H9 (cell line): ENCODE measurements around the gene TIMM8B. TPM values are rescaled to one million over a fixed set of nuclear protein-coding genes. Genes with fewer than 3 reads are reported as not detected.

Experiments
- DNase-seq: peaks from one replicate; pipeline ENCODE4 v3.0.0-alpha.2; 2017
- H2AFZ ChIP-seq: one replicate; pipeline ENCODE4 v1.6.1; 2013; ENCODE audit warnings: mild to moderate bottlenecking, low read length, control low read depth, moderate library complexity
- H2AK5ac ChIP-seq: 2 replicates; pipeline ENCODE4 v1.6.1; 2013; ENCODE audit warnings: low read length, control low read depth, mixed read lengths; ENCODE audit not compliant: insufficient read length
- H2BK120ac ChIP-seq: one replicate; pipeline ENCODE4 v1.6.1; 2013; ENCODE audit warnings: low read depth, mild to moderate bottlenecking, low read length, control low read depth, inconsistent platforms; ENCODE audit not compliant: poor library complexity, severe bottlenecking
- H2BK12ac ChIP-seq: 2 replicates; pipeline ENCODE4 v1.6.1; 2013; ENCODE audit warnings: low read length, control low read depth, mixed read lengths, low read depth; ENCODE audit not compliant: insufficient read length
- H2BK15ac ChIP-seq: 2 replicates; pipeline ENCODE4 v1.6.1; 2013; ENCODE audit warnings: low read depth, low read length, control low read depth
- H2BK20ac ChIP-seq: one replicate; pipeline ENCODE4 v1.6.1; 2013; ENCODE audit warnings: low read depth, mild to moderate bottlenecking, low read length, control low read depth, inconsistent platforms; ENCODE audit not compliant: poor library complexity, severe bottlenecking
- H2BK5ac ChIP-seq: 2 replicates; pipeline ENCODE4 v1.6.1; 2013; ENCODE audit warnings: low read length, control low read depth, mixed read lengths; ENCODE audit not compliant: insufficient read length
- H3K14ac ChIP-seq: 2 replicates; pipeline ENCODE4 v1.6.1; 2013; ENCODE audit warnings: low read length, control low read depth; ENCODE audit not compliant: insufficient read depth
- H3K18ac ChIP-seq: 2 replicates; pipeline ENCODE4 v1.6.1; 2013; ENCODE audit warnings: low read depth, mild to moderate bottlenecking, mixed read lengths, low read length, control low read depth; ENCODE audit not compliant: insufficient read length
- H3K23ac ChIP-seq: 2 replicates; pipeline ENCODE4 v1.6.1; 2013; ENCODE audit warnings: low read length, control low read depth, mixed read lengths, low read depth; ENCODE audit not compliant: insufficient read length
- H3K23me2 ChIP-seq: 2 replicates; pipeline ENCODE4 v1.6.1; 2013; ENCODE audit warnings: low read depth, mild to moderate bottlenecking, mixed read lengths, low read length, control low read depth; ENCODE audit not compliant: insufficient read length, poor library complexity, severe bottlenecking
- H3K27ac ChIP-seq: 2 replicates; pipeline ENCODE4 v1.5.1; 2013; ENCODE audit warnings: low read length, control low read depth, mixed read lengths, low read depth; ENCODE audit not compliant: insufficient read length
- H3K27me3 ChIP-seq: 2 replicates; pipeline ENCODE4 v1.6.1; 2013; ENCODE audit warnings: low read length, control low read depth, inconsistent platforms; ENCODE audit not compliant: insufficient read depth
- H3K4ac ChIP-seq: 2 replicates; pipeline ENCODE4 v1.6.1; 2013; ENCODE audit warnings: low read depth, mild to moderate bottlenecking, control low read depth, inconsistent platforms, low read length, moderate library complexity
- H3K4me1 ChIP-seq: 2 replicates; pipeline ENCODE4 v1.6.1; 2013; ENCODE audit warnings: low read length, control low read depth, inconsistent platforms; ENCODE audit not compliant: insufficient read depth
- H3K4me2 ChIP-seq: 2 replicates; pipeline ENCODE4 v1.6.1; 2013; ENCODE audit warnings: low read length, control low read depth, mixed read lengths; ENCODE audit not compliant: insufficient read length, insufficient read depth
- H3K56ac ChIP-seq: 2 replicates; pipeline ENCODE4 v1.6.1; 2013; ENCODE audit warnings: low read depth, mild to moderate bottlenecking, mixed read lengths, low read length, control low read depth; ENCODE audit not compliant: insufficient read length
- H3K79me1 ChIP-seq: 2 replicates; pipeline ENCODE4 v1.6.1; 2013; ENCODE audit warnings: low read depth, mild to moderate bottlenecking, moderate library complexity, low read length, control low read depth, inconsistent platforms; ENCODE audit not compliant: insufficient read depth, poor library complexity, severe bottlenecking
- H3K79me2 ChIP-seq: 2 replicates; pipeline ENCODE4 v1.6.1; 2013; ENCODE audit warnings: low read length, control low read depth, inconsistent platforms; ENCODE audit not compliant: insufficient read depth
- H3K9ac ChIP-seq: 2 replicates; pipeline ENCODE4 v1.6.1; 2013; ENCODE audit warnings: low read length, control low read depth, mixed read lengths; ENCODE audit not compliant: insufficient read length; ENCODE audit errors: extremely low read depth
- H3K9me3 ChIP-seq: one replicate; pipeline ENCODE4 v1.6.1; 2013; ENCODE audit warnings: low read depth, low read length, inconsistent platforms; ENCODE audit not compliant: control insufficient read depth
- H3T11ph ChIP-seq: one replicate; pipeline ENCODE4 v1.6.1; 2013; ENCODE audit warnings: mild to moderate bottlenecking, low read length, control low read depth, inconsistent platforms
- H4K20me1 ChIP-seq: one replicate; pipeline ENCODE4 v1.6.1; 2013; ENCODE audit not compliant: control insufficient read depth, insufficient read length, insufficient read depth
- H4K5ac ChIP-seq: 2 replicates; pipeline ENCODE4 v1.6.1; 2013; ENCODE audit warnings: low read depth, mild to moderate bottlenecking, mixed read lengths, low read length, control low read depth; ENCODE audit not compliant: insufficient read length
- H4K8ac ChIP-seq: replicated peaks from 2 replicates; pipeline ENCODE4 v1.6.1; 2013; ENCODE audit warnings: low read length, control low read depth, mixed read lengths, low read depth; ENCODE audit not compliant: insufficient read length
- H4K91ac ChIP-seq: 2 replicates; pipeline ENCODE4 v1.6.1; 2013; ENCODE audit warnings: low read depth, mild to moderate bottlenecking, moderate library complexity, mixed read lengths, low read length, control low read depth; ENCODE audit not compliant: insufficient read length
- H3K27ac Mint-ChIP-seq, 3 experiments: 2 replicates in 2 of 3; 3 replicates in 1 of 3; pipeline ENCODE4 v1.8.0; 2020 to 2021; ENCODE audit warnings: mixed read lengths in 3 of 3, mild to moderate bottlenecking in 1 of 3, moderate library complexity in 1 of 3
- H3K27me3 Mint-ChIP-seq: 2 replicates; pipeline ENCODE4 v1.8.0; 2021; ENCODE audit warnings: low read depth, mild to moderate bottlenecking, moderate library complexity, mixed read lengths
- H3K36me3 Mint-ChIP-seq, 3 experiments: 2 replicates in 2 of 3; 3 replicates in 1 of 3; pipeline ENCODE4 v1.8.0; 2020 to 2021; ENCODE audit warnings: low read depth in 3 of 3, mixed read lengths in 3 of 3; ENCODE audit not compliant: insufficient read depth in 1 of 3
- H3K4me1 Mint-ChIP-seq, 2 experiments: 2 replicates each; pipeline ENCODE4 v1.8.0; 2020; ENCODE audit warnings: mixed read lengths in 2 of 2
- H3K4me3 Mint-ChIP-seq, 2 experiments: 2 replicates in 1 of 2; 3 replicates in 1 of 2; pipeline ENCODE4 v1.8.0; 2020 to 2021; ENCODE audit warnings: mild to moderate bottlenecking in 2 of 2, mixed read lengths in 2 of 2, moderate library complexity in 1 of 2
- H3K9me3 Mint-ChIP-seq, 2 experiments: 2 replicates in 1 of 2; 3 replicates in 1 of 2; pipeline ENCODE4 v1.8.0; 2020; ENCODE audit warnings: mild to moderate bottlenecking in 2 of 2, mixed read lengths in 2 of 2, moderate library complexity in 1 of 2
- WGBS: extraction: QIAGEN DNeasy Blood & Tissue Kit; methylation state at CpG from one replicate; pipeline ENCODE4 v1.1.7; 2013; ENCODE audit warnings: missing lambda C conversion rate, low lambda C conversion rate, mixed read lengths; ENCODE audit not compliant: insufficient read length; ENCODE audit errors: extremely low coverage; 5-methylcytosine and 5-hydroxymethylcytosine counted together
- total RNA-seq: library from RNA; stranded (reverse); gene quantifications from 2 replicates; pipeline ENCODE4 v1.2.1, GENCODE V29; 2021
- TF ChIP-seq, protein P1 (sequence below): fragments of 200-600 bp; sonication (generic); conservative IDR thresholded peaks from 3 replicates; pipeline ENCODE4 v1.8.0; 2021; ENCODE audit warnings: antibody characterized with exemption, mild to moderate bottlenecking

TIMM8B gene
- total RNA-seq, 1 experiment from 2014 or later, result 84.4 TPM

DNA sequence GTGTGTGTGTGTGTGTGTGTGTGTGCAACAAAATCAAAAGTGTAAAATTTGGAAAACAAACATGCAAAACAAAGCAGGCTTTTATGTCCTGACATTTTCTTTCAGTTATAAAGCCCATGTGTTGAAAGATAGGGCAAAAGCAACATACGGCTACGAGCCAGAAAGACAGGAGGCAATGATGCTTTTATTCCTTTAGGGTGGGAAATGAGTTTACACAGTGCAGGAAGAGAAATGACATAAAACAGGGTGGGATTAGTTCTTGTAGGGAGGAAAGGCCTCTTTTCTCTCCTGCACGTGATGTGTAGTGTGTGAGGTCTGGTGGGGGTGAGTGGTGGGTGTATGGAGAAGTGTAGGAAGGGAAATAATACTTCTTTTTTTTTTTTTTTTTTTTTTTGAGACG, 47.9 kb upstream of the TIMM8B start:
- Histone ChIP-seq H3K27me3 (no peaks in the 10 kb centered on the region), H3K79me2 (no peaks in the 10 kb centered on the region), H3K23me2 (no peaks in the 10 kb centered on the region), H3K4me1 (no peaks in the 10 kb centered on the region), H3K23ac (no peak overlapping the region), H2BK5ac (no peak overlapping the region), H2BK120ac (no peak overlapping the region), H2BK15ac (no peak overlapping the region), H2AK5ac (no peak overlapping the region), H3K79me1 (no peaks in the 10 kb centered on the region), H3K56ac (no peak overlapping the region), H4K5ac (peak overlapping the region; percentile 33), H3K4ac (no peak overlapping the region), H2BK20ac (no peak overlapping the region), H4K8ac (no peak overlapping the region), H4K91ac (no peak overlapping the region), H2AFZ (no peak overlapping the region), H3T11ph (no peak overlapping the region), H4K20me1 (no peaks in the 10 kb centered on the region), H3K27ac (no peak overlapping the region), H3K4me2 (no peak overlapping the region), H3K18ac (no peak overlapping the region), H3K9ac (no peak overlapping the region), H3K9me3 (no peaks in the 10 kb centered on the region), H3K14ac (no peak overlapping the region), H2BK12ac (no peak overlapping the region)
- Mint-ChIP-seq H3K4me1 (no peaks in the 10 kb centered on the region; a peak in 1 of 4 replicates), H3K36me3 (no peaks in the 10 kb centered on the region), H3K4me3 (no peak overlapping the region), H3K27ac (no peak overlapping the region), H3K27me3 (no peaks in the 10 kb centered on the region; the same call in 1 of the 2 replicates), H3K9me3 (no peaks in the 10 kb centered on the region)
- no peak for DNase-seq
- WGBS, result no CpG with 5 or more reads among the region's 4 CpGs
- TF ChIP-seq, protein P1, sequence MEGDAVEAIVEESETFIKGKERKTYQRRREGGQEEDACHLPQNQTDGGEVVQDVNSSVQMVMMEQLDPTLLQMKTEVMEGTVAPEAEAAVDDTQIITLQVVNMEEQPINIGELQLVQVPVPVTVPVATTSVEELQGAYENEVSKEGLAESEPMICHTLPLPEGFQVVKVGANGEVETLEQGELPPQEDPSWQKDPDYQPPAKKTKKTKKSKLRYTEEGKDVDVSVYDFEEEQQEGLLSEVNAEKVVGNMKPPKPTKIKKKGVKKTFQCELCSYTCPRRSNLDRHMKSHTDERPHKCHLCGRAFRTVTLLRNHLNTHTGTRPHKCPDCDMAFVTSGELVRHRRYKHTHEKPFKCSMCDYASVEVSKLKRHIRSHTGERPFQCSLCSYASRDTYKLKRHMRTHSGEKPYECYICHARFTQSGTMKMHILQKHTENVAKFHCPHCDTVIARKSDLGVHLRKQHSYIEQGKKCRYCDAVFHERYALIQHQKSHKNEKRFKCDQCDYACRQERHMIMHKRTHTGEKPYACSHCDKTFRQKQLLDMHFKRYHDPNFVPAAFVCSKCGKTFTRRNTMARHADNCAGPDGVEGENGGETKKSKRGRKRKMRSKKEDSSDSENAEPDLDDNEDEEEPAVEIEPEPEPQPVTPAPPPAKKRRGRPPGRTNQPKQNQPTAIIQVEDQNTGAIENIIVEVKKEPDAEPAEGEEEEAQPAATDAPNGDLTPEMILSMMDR, result no peak
